GM10847 (cell line): ENCODE measurements around the gene MTMR12.

Experiments
- POLR2A ChIP-seq: IDR thresholded peaks from 2 replicates; pipeline ENCODE4 v1.6.1; 2011; ENCODE audit not compliant: insufficient read length; ENCODE audit errors: extremely low read depth

The MTMR12 gene

GRCh38 chr5:32263684-32264083 is 49.1 kb downstream of the MTMR12 start:
- TF ChIP-seq POLR2A = no peak

- TF ChIP-seq POLR2A = no peak
Observed at GRCh38 chr5:32261198-32261597, 51.5 kb downstream of the MTMR12 start.

DNA sequence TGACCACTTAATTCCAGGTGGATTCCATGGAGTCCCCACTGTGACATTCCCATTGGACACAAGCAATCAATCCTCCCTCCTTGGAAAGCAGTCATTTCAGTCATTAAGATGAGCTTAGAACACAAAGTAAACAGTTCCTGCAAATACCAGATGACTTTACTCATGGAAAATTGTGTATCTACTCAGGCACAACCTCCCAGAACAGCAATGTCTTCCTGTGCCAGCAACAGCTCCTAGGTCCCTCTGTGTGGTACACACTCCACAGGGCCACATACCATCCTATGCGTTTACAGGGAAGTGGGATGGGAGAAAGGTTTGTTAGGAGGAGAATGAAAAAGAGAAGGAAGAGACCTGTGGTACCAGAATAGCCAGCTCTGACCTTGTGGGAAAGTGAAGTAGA is 53.7 kb downstream of the MTMR12 start:
- TF ChIP-seq POLR2A = no peak

DNA sequence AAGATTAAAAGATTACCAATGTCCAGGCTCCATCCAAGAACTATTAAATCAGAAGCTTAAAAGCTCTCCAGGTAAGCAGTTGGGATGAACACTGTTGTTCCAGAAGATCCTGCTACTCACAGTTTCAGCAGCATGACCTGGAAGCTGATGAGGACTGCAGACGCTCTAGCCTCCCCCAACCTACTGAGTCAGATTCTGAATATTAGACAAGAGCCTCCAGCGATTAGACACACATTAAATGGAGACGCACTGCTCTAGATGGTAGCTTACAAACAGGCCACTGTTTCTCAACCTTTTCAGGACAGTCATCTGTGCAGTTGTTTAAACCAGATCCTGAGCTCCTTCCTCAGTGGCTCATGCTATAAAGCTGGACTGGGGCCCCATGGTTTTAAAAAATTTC is 54.3 kb downstream of the MTMR12 start:
- no peak for TF ChIP-seq POLR2A

- TF ChIP-seq POLR2A = no peak
Observed at GRCh38 chr5:32255540-32255900, 57.2 kb downstream of the MTMR12 start.

GRCh38 chr5:32254881-32255539 is 57.7 kb downstream of the MTMR12 start:
- TF ChIP-seq POLR2A = no peak

DNA sequence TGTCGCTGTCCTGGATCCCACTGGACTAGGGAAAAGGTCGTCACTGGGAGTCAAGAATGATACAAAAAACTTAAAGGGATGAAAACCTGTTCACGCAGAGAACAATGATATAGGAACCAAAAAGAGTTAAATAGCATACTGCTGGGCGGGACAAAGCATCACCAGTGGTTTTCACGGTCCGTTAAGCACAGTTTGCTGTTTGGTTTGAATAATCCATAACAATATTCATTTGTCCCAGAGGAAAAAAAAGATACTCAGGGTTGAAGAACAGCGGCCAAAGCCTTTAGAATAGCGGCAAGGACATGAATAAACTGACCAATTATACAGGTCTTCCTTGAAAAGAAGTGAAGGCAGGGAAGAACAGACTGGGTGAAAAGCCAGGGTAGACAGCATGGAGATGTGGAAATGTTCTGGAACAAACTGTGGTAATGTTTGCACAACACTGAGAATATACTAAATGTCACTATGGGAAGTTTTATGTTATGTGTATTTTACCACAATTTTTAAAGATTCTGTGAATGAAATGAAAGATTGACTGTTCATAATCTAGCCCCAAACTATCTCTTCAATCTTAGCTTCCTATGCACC is 60.8 kb downstream of the MTMR12 start:
- no peak for TF ChIP-seq POLR2A

DNA sequence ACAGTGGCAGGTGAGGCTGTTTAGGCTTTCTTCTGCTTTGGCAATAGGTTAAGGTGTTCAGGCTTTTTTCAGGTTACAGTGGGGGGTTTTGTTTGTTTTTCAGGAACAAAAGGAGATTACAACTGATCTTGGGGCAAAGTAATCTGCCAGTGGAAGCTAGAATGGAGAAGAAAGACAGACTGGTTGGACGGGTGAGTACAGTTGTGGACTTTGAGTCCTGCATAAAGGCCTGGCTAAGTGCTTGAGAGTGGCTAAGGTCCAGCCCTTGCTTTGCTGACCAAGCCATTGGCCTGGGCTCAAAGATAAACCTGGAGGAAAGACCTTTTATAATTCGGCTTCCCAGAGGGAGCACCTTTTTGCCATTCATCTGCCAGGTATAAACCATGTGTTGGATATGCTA is 63.1 kb downstream of the MTMR12 start:
- TF ChIP-seq POLR2A = no peak

DNA sequence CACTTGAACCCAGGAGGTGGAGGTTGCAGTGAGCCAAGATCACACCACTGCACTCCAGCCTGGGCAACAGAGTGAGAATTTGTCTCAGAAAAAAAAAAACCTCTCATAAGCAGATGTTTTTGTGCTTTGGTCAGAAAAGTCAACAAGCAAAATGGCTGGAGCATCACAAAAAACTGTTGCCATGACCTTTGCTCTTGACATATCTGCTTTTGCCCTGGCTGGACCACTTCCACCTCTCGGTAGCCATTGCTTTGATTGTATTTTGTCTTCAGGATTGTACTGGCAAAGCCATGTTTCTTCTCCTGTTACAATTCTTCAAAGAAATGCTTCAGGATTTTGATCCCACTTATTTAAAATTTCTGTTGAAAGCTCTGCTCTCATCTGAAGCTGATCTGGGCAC is 67.0 kb downstream of the MTMR12 start:
- TF ChIP-seq POLR2A = no peak

- no peak for TF ChIP-seq POLR2A
Observed at GRCh38 chr5:32244017-32244416, 68.7 kb downstream of the MTMR12 start.

DNA sequence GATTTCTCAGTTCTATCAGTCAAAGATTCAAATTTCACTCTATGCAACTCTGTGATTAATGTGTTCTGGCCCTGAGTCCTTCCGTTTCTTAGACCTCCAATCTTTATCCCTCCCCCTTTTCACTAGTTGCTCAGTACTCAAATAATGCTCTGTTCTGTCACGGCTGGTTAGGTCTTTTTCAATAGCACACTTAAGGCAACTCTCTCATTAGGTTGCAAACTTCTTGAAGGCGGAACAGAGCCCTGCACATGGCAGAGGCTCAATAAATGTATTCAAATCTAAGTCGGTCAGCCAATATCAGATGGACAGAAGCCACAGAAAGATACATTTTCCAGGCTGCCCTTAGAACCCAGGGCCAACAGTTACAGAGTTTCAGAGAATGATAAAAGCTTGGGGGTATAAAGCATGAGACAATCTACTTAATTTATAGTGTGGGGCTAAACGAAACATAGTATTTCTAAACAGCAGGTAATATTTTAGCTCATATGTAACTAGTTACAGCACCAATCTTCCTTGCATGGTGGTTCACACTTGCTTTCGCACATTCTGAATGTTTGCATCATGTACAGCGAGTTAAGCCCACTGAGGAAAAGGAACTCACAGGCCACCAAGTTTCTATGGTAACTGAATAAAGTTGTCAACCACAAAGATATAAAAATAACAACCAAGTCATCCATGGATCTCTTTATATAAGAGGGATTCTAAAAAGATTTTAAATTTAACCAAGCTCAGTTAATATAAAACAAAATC is 71.5 kb downstream of the MTMR12 start:
- no peak for TF ChIP-seq POLR2A

DNA sequence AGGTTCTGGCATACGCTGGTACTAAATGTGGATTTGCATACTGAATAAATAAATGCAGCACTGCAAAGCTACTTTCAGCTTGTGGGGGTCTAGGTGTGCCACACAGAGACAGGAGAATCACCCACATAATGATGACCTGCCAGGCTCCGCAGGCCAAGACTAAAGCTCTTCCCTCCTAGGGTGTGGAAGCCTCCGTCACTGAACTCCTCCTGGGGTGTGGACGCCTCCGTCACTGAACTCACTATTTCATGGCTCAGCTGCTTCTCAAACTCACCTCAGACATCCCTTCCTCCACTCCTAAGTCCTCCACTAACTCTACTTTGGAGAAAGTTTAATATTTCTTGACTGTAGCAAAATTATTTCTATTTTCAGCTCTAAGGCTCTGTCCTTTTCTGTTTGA is 73.4 kb downstream of the MTMR12 start:
- TF ChIP-seq POLR2A = no peak

DNA sequence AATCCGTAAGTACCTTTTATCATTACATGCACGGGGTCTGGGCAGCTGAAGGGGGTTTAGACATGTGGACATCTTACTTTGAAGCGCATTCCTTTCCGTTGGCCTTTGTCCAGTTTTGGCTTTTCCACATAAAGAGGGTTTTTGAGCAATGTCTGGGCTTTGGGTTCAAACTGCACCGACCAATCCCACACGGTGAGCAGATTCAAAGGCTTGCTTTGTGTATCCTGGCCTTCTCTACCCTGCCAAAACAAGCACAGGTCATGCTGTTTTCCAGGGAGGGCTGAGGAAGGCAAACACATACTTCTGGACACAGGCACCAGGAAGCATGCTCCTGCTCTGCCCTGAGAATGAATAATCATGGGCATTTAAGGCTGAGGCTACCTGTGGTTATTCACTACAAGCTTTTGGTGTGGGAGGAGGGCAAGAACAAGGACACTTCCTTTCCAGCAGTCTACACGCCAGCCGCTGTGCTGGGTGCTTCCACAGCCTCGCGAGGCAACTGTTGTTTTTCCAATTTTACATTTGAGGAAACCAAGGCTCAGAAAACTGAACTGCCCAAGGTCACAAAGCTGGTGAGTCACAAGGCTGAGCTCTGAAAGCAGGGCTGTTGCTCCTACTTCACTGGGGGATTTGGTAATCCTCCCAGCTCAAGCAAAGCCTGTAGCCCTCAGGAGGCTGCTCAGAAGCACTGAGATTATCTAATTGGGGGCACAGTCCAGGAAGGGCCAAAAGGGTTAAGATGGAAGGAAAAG is 78.9 kb downstream of the MTMR12 start:
- no peak for TF ChIP-seq POLR2A

GRCh38 chr5:32233220-32233695 is 79.5 kb downstream of the MTMR12 start:
- TF ChIP-seq POLR2A = no peak

DNA sequence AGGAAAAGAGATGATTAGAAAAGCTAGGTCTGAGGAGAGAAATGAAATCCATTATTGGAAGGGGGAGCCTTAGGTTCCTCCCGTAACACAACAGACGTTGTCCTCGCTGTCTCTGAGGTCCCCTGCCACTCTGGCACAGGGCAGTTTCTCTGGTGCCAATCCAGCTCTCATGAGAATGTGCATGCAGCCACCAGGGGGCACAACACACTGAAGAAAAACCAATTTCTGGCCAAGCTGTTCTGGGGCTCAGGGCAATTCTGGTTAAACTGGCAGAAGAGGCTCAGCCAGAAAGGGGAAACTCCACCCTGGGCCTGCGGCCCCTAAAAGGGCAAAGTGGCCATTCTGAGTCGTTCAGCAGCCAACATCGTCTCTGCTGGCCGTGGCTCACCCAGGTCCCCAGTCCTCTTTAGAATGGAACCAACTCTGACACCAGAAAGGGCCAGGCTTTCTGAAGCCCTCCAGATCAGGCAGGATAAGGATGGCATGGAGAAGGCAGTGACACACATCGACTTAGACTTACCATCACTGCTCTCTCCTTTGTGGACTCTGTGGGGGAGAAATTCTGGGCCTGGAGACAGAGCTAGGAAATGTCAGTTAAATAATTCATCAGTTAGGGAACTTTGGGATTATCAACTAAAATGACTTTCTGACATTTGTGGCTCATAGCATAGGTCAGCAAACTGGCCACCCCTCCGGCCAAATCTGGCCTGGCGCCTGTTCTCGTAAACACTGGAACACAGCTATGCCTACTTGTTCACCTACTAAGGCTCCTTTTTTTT is 80.1 kb downstream of the MTMR12 start:
- no peak for TF ChIP-seq POLR2A

DNA sequence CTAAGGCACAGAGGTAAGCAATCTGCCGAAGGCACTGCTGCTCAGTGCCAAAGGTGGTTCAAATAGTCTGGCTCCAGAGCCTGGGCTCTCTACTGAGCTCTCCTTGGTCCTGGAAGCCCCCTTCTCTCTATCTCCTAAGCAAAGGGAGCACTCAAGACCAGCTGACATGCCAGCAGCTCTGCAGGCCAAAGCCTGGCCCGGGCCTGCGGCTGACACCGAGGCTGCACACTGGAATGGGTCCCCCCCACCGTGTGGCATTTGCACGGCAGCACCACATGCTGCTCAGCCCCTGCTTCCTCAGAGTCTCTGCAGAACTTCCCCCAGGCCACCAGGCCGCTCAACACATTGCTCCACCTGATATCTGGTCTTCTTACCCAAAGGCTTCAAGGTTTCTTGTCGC is 80.8 kb downstream of the MTMR12 start:
- TF ChIP-seq POLR2A = no peak

DNA sequence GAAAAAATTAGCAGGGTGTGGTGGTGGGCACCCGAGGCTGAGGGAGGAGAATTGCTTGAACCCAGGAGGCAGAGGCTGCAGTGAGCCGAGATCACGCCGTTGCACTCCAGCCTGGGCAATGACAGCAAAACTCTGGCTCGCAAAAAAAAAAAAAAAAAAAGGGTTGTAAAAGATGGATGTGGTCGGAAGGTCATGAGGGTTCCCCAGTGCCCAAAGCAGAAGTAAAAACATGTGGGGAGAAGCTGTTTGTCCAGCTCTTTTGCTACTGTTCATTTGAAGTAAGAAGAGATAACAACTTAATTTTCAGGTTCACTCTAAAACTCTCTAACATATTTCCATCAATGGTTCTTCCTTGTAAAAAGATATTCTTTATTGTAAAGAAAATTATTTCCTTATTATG is 81.5 kb downstream of the MTMR12 start:
- no peak for TF ChIP-seq POLR2A
